ENCODE data around the gene ABHD17C.

The ABHD17C gene

GRCh38 chr15:80730387-80730786 is 35.3 kb downstream of the ABHD17C start:
- no peak for FAIRE-seq

GRCh38 chr15:80730926-80731325 is 35.8 kb downstream of the ABHD17C start:
- FAIRE-seq = no peak
- no peak for DNase-seq (ENCODE audit: low spot score)

More at GRCh38 chr15:80730387-80730786, 35.3 kb downstream of the ABHD17C start:
- no peak for DNase-seq (ENCODE audit: low spot score)

- FAIRE-seq (no peak), DNase-seq (ENCODE audit: low spot score) (no peak)
These were observed 37.1 kb downstream of the ABHD17C start for GRCh38 chr15:80732167-80732566.

- FAIRE-seq = no peak
- no peak for DNase-seq (ENCODE audit: low spot score)
These were observed 37.7 kb downstream of the ABHD17C start for GRCh38 chr15:80732818-80733217.

GRCh38 chr15:80733460-80733859 is 38.4 kb downstream of the ABHD17C start:
- DNase-seq (ENCODE audit: low spot score) (no peak), FAIRE-seq (no peak)

GRCh38 chr15:80735344-80735743 is 40.2 kb downstream of the ABHD17C start:
- no peak for FAIRE-seq
- DNase-seq (ENCODE audit: low spot score) = no peak

GRCh38 chr15:80736560-80736959 is 41.5 kb downstream of the ABHD17C start:
- FAIRE-seq (no peak), DNase-seq (ENCODE audit: low spot score) (no peak)

- FAIRE-seq (no peak), DNase-seq (ENCODE audit: low spot score) (no peak)
These were observed 44.8 kb downstream of the ABHD17C start for GRCh38 chr15:80739919-80740318.

- no peak for DNase-seq (ENCODE audit: low spot score)
- no peak for FAIRE-seq
These were observed 47.0 kb downstream of the ABHD17C start for GRCh38 chr15:80742081-80742480.

- FAIRE-seq (no peak), DNase-seq (ENCODE audit: low spot score) (no peak)
These were observed 48.2 kb downstream of the ABHD17C start for GRCh38 chr15:80743189-80743833.

GRCh38 chr15:80744415-80744814 is 49.3 kb downstream of the ABHD17C start:
- no peak for DNase-seq (ENCODE audit: low spot score)
- no peak for FAIRE-seq

- FAIRE-seq (no peak), DNase-seq (ENCODE audit: low spot score) (no peak)
These were observed 49.7 kb downstream of the ABHD17C start for GRCh38 chr15:80744826-80745225.

GRCh38 chr15:80745888-80746287 is 50.8 kb downstream of the ABHD17C start:
- DNase-seq (ENCODE audit: low spot score) (no peak), FAIRE-seq (no peak)

- FAIRE-seq = no peak
- no peak for DNase-seq (ENCODE audit: low spot score)
These were observed 52.4 kb downstream of the ABHD17C start for GRCh38 chr15:80747317-80748053.

GRCh38 chr15:80749589-80749988 is 54.5 kb downstream of the ABHD17C start:
- no peak for FAIRE-seq
- DNase-seq (ENCODE audit: low spot score) = no peak

- no peak for FAIRE-seq
- DNase-seq (ENCODE audit: low spot score) = no peak
These were observed 55.5 kb downstream of the ABHD17C start for GRCh38 chr15:80750575-80750974.

- FAIRE-seq (no peak), DNase-seq (ENCODE audit: low spot score) (no peak)
These were observed 57.1 kb downstream of the ABHD17C start for GRCh38 chr15:80752204-80752603.

GRCh38 chr15:80753161-80753560 is 58.1 kb downstream of the ABHD17C start:
- DNase-seq (ENCODE audit: low spot score) (no peak), FAIRE-seq (no peak)

- DNase-seq (ENCODE audit: low spot score) = no peak
- FAIRE-seq = no peak
These were observed 58.9 kb downstream of the ABHD17C start for GRCh38 chr15:80754014-80754413.

GRCh38 chr15:80755885-80756284 is 60.8 kb downstream of the ABHD17C start:
- FAIRE-seq = no peak

GRCh38 chr15:80758130-80758745 is 63.1 kb downstream of the ABHD17C start:
- no peak for FAIRE-seq
- DNase-seq (ENCODE audit: low spot score) = no peak

More at GRCh38 chr15:80755885-80756284, 60.8 kb downstream of the ABHD17C start:
- DNase-seq (ENCODE audit: low spot score) = no peak

GRCh38 chr15:80760960-80761359 is 65.8 kb downstream of the ABHD17C start:
- no peak for DNase-seq (ENCODE audit: low spot score)
- no peak for FAIRE-seq

- no peak for FAIRE-seq
These were observed 66.6 kb downstream of the ABHD17C start for GRCh38 chr15:80761754-80762153.

More at GRCh38 chr15:80761754-80762153, 66.6 kb downstream of the ABHD17C start:
- DNase-seq (ENCODE audit: low spot score) = no peak
